MCF 10A (cell line): ENCODE results near the gene SYT15. TPM values are rescaled to one million over a fixed set of nuclear protein-coding genes. Genes with fewer than 3 reads are reported as not detected.

Experiments
- BruUV-seq: library from RNA; stranded (reverse); fragments of 400-500 nt; replicated peaks from 2 replicates; lab custom pipeline; 2021; lab: Mats Ljungman, UMichigan
- CTCF ChIA-PET: fragments of 300-600 bp; sonication (Branson Sonifier 250); formaldehyde crosslinking; extraction: SDS; loops from one replicate; lab custom pipeline; 2021; ENCODE audit warnings: antibody characterized with exemption, inconsistent platforms; lab: Yijun Ruan, JAX
- POLR2A ChIA-PET: fragments of 300-600, 350-650 bp; sonication (Branson Sonifier 250); formaldehyde crosslinking; extraction: SDS; loops from one replicate; lab custom pipeline; 2020; ENCODE audit warnings: antibody characterized with exemption, inconsistent platforms; lab: Yijun Ruan, JAX
- DNase-seq: peaks from one replicate; pipeline ENCODE4 v3.0.0-alpha.2; 2018; ENCODE audit not compliant: unreplicated experiment
- H3K27ac Mint-ChIP-seq: one replicate; pipeline ENCODE4 v1.8.0; 2022; ENCODE audit warnings: mild to moderate bottlenecking, low read depth, mixed read lengths; ENCODE audit not compliant: unreplicated experiment
- H3K27me3 Mint-ChIP-seq: one replicate; pipeline ENCODE4 v1.8.0; 2022; ENCODE audit warnings: mixed read lengths; ENCODE audit not compliant: insufficient read depth, unreplicated experiment
- H3K36me3 Mint-ChIP-seq: one replicate; pipeline ENCODE4 v1.8.0; 2022; ENCODE audit warnings: mild to moderate bottlenecking, moderate library complexity, mixed read lengths; ENCODE audit not compliant: insufficient read depth, unreplicated experiment
- H3K4me1 Mint-ChIP-seq: one replicate; pipeline ENCODE4 v1.8.0; 2022; ENCODE audit warnings: mixed read lengths; ENCODE audit not compliant: insufficient read depth, unreplicated experiment
- H3K4me3 Mint-ChIP-seq: one replicate; pipeline ENCODE4 v1.8.0; 2022; ENCODE audit warnings: mild to moderate bottlenecking, moderate library complexity, mixed read lengths; ENCODE audit not compliant: unreplicated experiment
- H3K9me3 Mint-ChIP-seq: one replicate; pipeline ENCODE4 v1.8.0; 2022; ENCODE audit warnings: mixed read lengths; ENCODE audit not compliant: unreplicated experiment
- intact Hi-C: fragments of 100-400 bp; cut with micrococcal nuclease; formaldehyde crosslinking; loops from 2 replicates; pipeline ENCODE4 v1.14.1; 2022
- total RNA-seq: library from RNA; stranded (reverse); gene quantifications from 2 replicates; pipeline ENCODE4 v1.2.3, GENCODE V29; 2022
- TF ChIP-seq, protein P1 (sequence below): fragments of 200-600 bp; IDR thresholded peaks from one replicate; pipeline ENCODE4 v1.8.0; 2022; ENCODE audit warnings: antibody characterized with exemption, mild to moderate bottlenecking; ENCODE audit not compliant: unreplicated experiment

SYT15 gene
- total RNA-seq, 1 experiment from 2014 or later: 0.84 TPM

DNA sequence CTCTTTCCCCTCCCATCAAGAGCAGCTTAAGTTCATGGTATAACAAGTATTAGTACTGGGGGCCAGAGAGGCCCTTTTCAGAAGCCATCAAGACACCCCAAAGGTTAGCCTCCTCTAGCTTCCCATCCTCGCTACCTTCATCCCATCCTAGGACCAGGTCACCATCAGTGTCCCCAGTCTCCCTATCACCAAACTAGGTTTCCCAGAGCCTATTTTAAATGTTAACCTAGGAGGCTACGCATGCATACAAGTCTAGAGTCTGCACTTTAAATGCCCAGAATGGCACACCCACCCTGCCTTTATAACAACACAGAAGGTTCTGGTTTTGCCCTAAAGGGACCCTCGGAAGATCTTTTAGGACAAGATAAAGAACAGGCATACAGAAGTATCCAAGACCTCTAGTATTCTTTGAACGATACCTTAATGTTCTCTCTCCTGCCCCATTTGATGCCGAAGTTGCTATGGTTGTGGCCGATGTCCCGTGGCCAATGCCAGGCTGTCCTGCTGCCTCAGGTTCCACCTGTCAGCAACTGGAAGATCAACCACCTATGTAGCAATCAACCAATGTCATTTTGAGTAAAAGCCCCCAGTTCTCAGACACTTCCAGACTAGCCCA lies 24.7 kb upstream of the SYT15 start:
- no peaks in the 10 kb centered on the region for H3K36me3 Mint-ChIP-seq
- no peak overlapping the region for H3K27ac Mint-ChIP-seq
- ChIA-PET POLR2A (no interaction called here), CTCF (interaction anchor here (0.9 to 1.1 kb wide), 2 partner anchors 10 to 11 kb away, joined by 3 read pairs; no protein-coding TSS in a partner anchor)
- BruUV-seq: no TSS peak
- TF ChIP-seq, protein P1, sequence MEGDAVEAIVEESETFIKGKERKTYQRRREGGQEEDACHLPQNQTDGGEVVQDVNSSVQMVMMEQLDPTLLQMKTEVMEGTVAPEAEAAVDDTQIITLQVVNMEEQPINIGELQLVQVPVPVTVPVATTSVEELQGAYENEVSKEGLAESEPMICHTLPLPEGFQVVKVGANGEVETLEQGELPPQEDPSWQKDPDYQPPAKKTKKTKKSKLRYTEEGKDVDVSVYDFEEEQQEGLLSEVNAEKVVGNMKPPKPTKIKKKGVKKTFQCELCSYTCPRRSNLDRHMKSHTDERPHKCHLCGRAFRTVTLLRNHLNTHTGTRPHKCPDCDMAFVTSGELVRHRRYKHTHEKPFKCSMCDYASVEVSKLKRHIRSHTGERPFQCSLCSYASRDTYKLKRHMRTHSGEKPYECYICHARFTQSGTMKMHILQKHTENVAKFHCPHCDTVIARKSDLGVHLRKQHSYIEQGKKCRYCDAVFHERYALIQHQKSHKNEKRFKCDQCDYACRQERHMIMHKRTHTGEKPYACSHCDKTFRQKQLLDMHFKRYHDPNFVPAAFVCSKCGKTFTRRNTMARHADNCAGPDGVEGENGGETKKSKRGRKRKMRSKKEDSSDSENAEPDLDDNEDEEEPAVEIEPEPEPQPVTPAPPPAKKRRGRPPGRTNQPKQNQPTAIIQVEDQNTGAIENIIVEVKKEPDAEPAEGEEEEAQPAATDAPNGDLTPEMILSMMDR: no peak
- no peaks in the 10 kb centered on the region for H3K9me3 Mint-ChIP-seq
- no peaks in the 10 kb centered on the region for H3K4me1 Mint-ChIP-seq
- no peaks in the 10 kb centered on the region for H3K27me3 Mint-ChIP-seq
- intact Hi-C loops: no loop called here
- no peak for DNase-seq
- H3K4me3 Mint-ChIP-seq: no peak overlapping the region

DNA sequence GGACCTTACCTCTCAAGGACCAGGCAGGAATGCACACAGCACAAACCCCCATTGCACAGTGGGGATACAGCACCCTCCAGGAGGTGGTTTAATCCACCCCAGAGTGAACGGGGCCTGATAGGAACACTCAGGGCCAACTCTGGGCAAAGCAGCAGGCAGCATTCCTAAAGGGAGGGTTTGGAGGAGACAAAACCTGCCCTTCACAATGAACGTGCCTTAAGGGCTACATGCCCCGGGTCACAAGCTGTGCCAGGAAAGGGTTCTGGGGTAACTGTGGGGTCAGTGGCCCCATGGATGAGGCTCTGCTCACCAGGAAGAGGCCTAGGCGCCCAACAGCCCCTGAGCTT lies 23.6 kb upstream of the SYT15 start:
- Mint-ChIP-seq H3K36me3 (no peaks in the 10 kb centered on the region), H3K4me3 (no peak overlapping the region), H3K9me3 (no peaks in the 10 kb centered on the region), H3K27me3 (no peaks in the 10 kb centered on the region), H3K27ac (no peak overlapping the region), H3K4me1 (no peaks in the 10 kb centered on the region)
- TF ChIP-seq, protein P1: no peak
- ChIA-PET CTCF (interaction anchor here (0.9 kb wide), 1 partner anchor 10 kb away, joined by 3 read pairs; no protein-coding TSS in a partner anchor), POLR2A (no interaction called here)
- BruUV-seq: no TSS peak
- DNase-seq: no peak
- intact Hi-C loops: no loop called here

DNA sequence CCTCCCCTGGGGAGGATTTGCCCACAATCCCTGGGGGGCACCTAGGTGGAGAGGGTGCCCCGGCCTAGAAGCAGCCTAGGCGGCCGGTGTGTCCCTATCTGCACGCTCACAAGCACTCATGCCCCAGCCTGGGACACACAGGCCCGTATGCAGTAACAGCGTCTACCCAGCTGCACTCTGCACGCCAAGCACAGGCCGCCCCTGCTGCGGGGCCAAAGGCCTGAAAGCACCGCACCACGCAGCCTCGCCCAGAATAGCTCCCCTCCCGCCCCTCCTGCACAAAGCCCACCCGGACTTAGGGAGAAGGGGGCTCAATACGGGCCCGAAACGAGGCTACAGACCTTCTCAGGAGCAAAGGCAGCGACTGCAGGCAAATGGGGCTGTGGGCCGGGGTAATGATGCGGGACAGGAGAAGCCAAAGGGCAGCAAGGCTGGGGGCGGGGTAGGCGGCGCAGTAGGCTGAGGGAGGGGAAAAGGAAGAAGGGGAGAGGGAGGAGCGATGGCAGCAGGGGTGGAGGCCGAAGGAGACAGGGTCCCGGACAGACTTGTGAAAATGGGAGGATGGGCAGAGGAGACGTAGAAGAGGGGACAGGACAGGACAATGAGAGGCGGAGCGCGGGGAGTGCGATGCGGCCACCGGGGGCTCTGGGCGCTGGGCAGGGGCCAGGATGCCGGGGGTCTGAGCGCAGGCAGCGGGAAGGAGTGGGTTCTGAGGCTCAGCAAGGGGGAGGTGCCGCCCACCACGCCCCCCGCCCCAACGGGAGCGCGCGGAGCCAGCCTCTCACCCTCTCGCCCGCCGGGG lies 23.0 kb upstream of the SYT15 start:
- intact Hi-C loops: no loop called here
- CTCF ChIA-PET: no interaction called here
- no peaks in the 10 kb centered on the region for H3K4me1 Mint-ChIP-seq
- no peaks in the 10 kb centered on the region for H3K9me3 Mint-ChIP-seq
- no peak overlapping the region for H3K27ac Mint-ChIP-seq
- peak overlapping the region; percentile 51 for H3K4me3 Mint-ChIP-seq
- BruUV-seq: no TSS peak
- DNase-seq: no peak
- POLR2A ChIA-PET: no interaction called here
- no peaks in the 10 kb centered on the region for H3K27me3 Mint-ChIP-seq
- H3K36me3 Mint-ChIP-seq: no peaks in the 10 kb centered on the region
- TF ChIP-seq, protein P1: no peak

DNA sequence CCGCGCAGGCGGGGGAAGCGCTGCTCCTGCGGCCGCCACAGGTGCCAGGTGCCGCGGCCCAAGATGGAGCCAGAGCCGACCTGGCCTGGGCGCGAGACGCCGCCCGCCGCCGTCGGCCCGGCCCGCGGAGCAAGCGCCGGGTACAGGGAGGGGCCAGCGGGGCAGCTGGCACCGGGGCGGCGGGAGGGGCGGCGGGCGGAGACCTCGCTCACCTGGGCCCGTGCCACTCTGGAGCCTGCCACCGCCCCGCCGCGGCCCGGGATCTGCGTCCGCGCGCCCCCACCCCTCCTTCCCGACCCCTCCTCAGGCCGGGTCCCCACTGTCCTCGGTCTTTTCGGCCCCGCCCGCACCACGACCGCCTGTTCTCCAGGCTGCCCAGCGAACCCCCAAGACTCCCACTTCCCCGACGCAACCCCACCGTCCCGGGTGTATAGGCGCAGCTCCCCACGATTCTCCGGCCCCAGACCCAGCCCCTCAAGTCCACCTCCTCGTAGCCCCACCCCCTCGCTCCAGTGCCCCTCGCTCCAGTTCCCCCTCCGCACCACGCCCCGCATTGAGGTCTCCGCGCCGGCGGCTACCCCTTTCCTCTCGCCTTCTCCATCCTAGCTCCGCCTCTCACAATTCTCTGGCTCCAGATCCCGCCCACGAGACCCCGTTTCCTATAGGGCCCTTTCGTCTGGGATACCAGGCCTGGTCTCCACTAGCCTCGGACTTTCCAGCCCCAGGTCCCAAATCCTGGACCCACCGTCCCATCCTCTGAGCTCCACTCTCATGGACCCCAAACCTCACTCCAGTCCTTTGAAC lies 22.2 kb upstream of the SYT15 start, which contains the start of gene GPRIN2:
Gene GPRIN2 (minus strand): TSS at position 144 of the 804 bp plus-strand sequence. CDS start 5,922 bp downstream, outside the sequence.
- Mint-ChIP-seq H3K9me3 (no peaks in the 10 kb centered on the region), H3K4me1 (no peaks in the 10 kb centered on the region), H3K4me3 (peak within 1 kb of the TSS; percentile 51), H3K36me3 (no peaks in the 10 kb centered on the region), H3K27me3 (no peaks in the 10 kb centered on the region), H3K27ac (peak within 1 kb of the TSS; percentile 32)
- no TSS peak for BruUV-seq
- TF ChIP-seq, protein P1: no peak
- intact Hi-C loops: no loop called here
- POLR2A ChIA-PET: no interaction called here
- no peak for DNase-seq
- CTCF ChIA-PET: no interaction called here
